ENCODE measurements around the gene LENG9.
"Not testable (repeated sequence)": the region's sequence is repeated elsewhere in the genome, so short reads cannot be mapped to it uniquely, and the experiment has no call there.

The LENG9 gene

DNA sequence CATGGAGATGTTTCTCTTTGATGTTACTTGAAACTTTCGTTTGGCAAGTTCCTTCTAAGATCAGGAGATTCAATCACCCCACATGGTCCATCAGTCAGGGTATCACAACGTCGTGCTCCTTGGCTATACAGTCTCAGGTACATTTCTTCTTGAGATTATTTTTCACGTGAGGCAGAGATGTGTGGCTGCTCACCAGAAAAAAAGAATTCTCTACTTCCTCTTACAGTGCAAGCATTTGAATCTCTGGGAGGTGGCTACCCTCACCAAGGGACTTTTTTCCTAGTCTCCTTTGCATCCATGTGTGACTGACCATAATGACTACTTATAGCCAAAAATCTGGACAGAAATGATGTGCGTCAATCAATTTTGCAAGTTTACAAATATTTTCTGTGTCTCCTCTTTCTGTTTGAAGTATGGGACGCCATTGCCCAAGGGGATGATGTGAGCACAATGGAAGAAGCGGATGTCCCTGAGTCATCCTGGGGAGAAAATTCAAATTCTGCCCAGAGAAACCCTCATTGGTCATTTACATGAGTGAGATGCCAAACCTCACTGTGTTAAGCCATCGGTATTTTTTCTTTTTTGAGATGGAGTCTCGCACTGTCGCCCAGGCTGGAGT, 30.5 kb upstream of the LENG9 start:
- FAIRE-seq (no peak), DNase-seq (ENCODE audit: insufficient read length, low spot score) (no peak)
- TF ChIP-seq TAF1 (IDR thresholded peaks at IDR 0.05; ENCODE audit: low read depth, low read length) (no peak), POLR2AphosphoS5 (IDR thresholded peaks at IDR 0.05; ENCODE audit: low read depth, low read length) (no peak), POU2F2 (IDR thresholded peaks at IDR 0.05; ENCODE audit: low read depth, low read length) (no peak), PAX5 (IDR thresholded peaks at IDR 0.05; ENCODE audit: insufficient read depth, low read length, severe bottlenecking) (no peak), SPI1 (IDR thresholded peaks at IDR 0.05; ENCODE audit: low read depth, low read length) (no peak), POLR2A (IDR thresholded peaks at IDR 0.05; ENCODE audit: low read depth, low read length) (no peak)

DNA sequence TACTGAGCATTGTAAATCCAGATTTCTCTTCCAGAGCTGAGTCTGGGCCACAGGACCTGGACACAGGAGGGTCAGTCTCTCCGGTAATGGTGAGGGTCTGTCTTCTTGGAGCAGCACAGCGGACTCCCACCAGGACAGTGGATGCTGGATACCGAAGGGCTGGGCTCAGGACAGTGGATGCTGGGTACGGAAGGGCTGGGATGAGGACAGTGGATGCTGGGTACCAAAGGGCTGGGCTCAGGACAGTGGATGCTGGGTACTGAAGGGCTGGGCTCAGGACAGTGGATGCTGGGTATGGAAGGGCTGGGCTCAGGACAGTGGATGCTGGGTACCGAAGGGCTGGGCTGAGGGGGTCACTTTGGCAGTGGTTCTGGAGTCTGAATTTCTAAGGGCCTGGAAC, 29.5 kb upstream of the LENG9 start:
- DNase-seq (ENCODE audit: insufficient read length, low spot score); FAIRE-seq: not testable (repeated sequence)

DNA sequence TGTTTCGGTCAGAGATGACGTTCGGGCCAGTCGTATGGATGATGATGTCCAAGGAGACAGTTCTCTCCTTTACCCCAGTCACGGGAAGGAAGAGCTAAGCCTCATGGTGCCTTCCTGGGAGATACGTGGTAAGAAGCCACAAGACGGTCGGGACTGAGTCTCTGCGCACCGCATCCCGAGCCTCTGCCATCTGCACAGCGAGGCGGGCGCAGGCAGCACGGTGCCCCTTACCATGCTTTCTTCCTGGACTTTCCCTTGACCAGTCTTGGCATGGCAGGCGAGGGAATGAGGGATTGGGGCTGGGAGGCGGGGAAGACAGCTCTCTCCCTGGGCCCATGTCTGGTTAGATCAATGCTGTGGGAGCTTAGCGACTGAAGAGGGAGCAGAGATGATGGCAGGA, 29.0 kb upstream of the LENG9 start:
- no peak for FAIRE-seq
- no peak for DNase-seq (ENCODE audit: insufficient read length, low spot score)
- TF ChIP-seq POLR2AphosphoS5 (IDR thresholded peaks at IDR 0.05; ENCODE audit: low read depth, low read length): no peak

DNA sequence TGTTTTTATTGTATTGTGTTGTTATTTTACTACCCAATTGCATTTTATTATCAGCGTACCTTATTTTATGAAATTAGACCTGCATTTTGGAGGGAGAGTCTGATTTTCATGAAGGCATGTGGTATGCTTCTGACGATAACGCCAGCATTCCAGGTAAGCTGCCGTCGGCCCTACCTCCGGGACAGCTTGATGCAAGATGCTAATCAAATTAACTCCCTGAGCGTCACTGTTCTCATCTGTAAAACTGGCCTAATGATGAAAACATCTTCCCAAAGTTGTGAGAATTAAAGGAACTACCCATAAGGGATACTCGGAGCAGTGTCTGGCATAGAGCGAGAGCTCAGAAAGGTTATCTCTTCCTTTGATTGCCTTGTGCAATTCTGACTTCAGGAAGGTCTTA, 26.2 kb upstream of the LENG9 start:
- FAIRE-seq (no peak), DNase-seq (ENCODE audit: insufficient read length, low spot score) (no peak)
- TF ChIP-seq TAF1 (IDR thresholded peaks at IDR 0.05; ENCODE audit: low read depth, low read length) (no peak), SPI1 (IDR thresholded peaks at IDR 0.05; ENCODE audit: low read depth, low read length) (no peak), PAX5 (IDR thresholded peaks at IDR 0.05; ENCODE audit: insufficient read depth, low read length, severe bottlenecking) (no peak), POLR2AphosphoS5 (IDR thresholded peaks at IDR 0.05; ENCODE audit: low read depth, low read length) (no peak), POU2F2 (IDR thresholded peaks at IDR 0.05; ENCODE audit: low read depth, low read length) (no peak), POLR2A (IDR thresholded peaks at IDR 0.05; ENCODE audit: low read depth, low read length) (no peak)

DNA sequence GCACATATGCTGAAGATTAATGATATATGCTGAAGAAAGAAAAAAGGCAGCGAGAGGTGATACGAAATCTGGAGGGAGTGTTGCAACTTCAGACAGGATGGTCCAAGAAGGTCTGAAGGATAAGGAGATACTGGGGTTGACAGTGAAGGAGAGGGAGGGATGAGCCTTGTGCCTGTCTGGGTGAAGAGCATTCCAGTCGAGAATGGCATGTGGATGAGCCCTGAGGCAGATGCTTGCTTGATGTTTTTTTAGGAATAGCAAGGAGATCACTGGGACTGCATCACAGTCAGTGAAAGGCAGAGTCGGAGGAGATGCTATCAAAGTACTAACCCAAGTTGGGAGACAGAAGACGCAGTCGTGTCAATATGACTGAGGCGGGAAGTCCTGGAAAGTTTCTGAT, 25.8 kb upstream of the LENG9 start:
- DNase-seq (ENCODE audit: insufficient read length, low spot score): no peak
- FAIRE-seq: no peak
- no peak for TF ChIP-seq POLR2A (IDR thresholded peaks at IDR 0.05; ENCODE audit: low read depth, low read length)
- TF ChIP-seq TAF1 (IDR thresholded peaks at IDR 0.05; ENCODE audit: low read depth, low read length): no peak
- no peak for TF ChIP-seq POLR2AphosphoS5 (IDR thresholded peaks at IDR 0.05; ENCODE audit: low read depth, low read length)
- TF ChIP-seq PAX5 (IDR thresholded peaks at IDR 0.05; ENCODE audit: insufficient read depth, low read length, severe bottlenecking): no peak
- no peak for TF ChIP-seq SPI1 (IDR thresholded peaks at IDR 0.05; ENCODE audit: low read depth, low read length)
- TF ChIP-seq POU2F2 (IDR thresholded peaks at IDR 0.05; ENCODE audit: low read depth, low read length): no peak

DNA sequence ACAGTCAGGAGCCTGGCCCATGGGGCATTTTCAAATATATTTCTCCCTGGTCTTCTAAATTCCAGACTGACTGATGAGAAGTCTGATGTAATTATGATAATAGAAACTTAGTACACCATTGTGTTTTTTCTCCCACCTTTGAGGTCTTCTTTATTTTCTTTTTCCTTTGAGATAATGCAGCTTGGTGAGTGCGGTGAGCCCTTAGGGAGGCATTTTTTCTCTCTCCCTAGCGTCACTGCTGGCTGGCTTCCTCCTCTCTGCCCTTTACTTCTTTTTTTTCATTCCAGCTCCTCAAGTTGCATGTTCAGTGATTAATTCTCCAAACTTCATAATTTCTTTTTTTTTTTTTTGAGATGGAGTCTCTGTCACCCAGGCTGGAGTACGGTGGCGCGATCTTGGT, 22.3 kb upstream of the LENG9 start:
- TF ChIP-seq POLR2AphosphoS5 (IDR thresholded peaks at IDR 0.05; ENCODE audit: low read depth, low read length): no peak
- TF ChIP-seq POLR2A (IDR thresholded peaks at IDR 0.05; ENCODE audit: low read depth, low read length): no peak
- no peak for TF ChIP-seq POU2F2 (IDR thresholded peaks at IDR 0.05; ENCODE audit: low read depth, low read length)
- no peak for TF ChIP-seq PAX5 (IDR thresholded peaks at IDR 0.05; ENCODE audit: insufficient read depth, low read length, severe bottlenecking)
- TF ChIP-seq SPI1 (IDR thresholded peaks at IDR 0.05; ENCODE audit: low read depth, low read length): no peak
- TF ChIP-seq TAF1 (IDR thresholded peaks at IDR 0.05; ENCODE audit: low read depth, low read length): no peak
- FAIRE-seq: no peak
- DNase-seq (ENCODE audit: insufficient read length, low spot score): no peak

DNA sequence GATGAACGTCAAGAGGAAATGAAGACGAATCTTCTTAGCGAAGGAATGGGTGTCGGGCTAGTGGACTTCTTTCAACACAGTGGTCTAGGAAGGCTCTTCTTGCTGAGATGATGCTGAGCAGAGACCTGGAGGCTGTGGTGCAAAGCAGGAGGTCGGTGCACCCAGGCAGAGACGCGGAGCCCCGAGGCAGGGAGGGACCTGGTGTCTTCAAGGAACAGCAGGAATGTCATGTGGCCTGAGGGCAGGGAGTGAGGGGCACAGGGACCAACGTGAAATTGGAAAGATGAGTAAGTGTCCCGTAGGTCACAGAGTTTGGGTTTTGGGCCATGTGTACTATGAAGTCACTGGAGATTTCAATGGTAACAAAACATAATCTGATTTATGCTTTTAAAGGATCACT, 20.9 kb upstream of the LENG9 start:
- TF ChIP-seq PAX5 (IDR thresholded peaks at IDR 0.05; ENCODE audit: insufficient read depth, low read length, severe bottlenecking): no peak
- no peak for TF ChIP-seq SPI1 (IDR thresholded peaks at IDR 0.05; ENCODE audit: low read depth, low read length)
- TF ChIP-seq POLR2AphosphoS5 (IDR thresholded peaks at IDR 0.05; ENCODE audit: low read depth, low read length): no peak
- TF ChIP-seq TAF1 (IDR thresholded peaks at IDR 0.05; ENCODE audit: low read depth, low read length): no peak
- no peak for TF ChIP-seq POLR2A (IDR thresholded peaks at IDR 0.05; ENCODE audit: low read depth, low read length)
- no peak for TF ChIP-seq POU2F2 (IDR thresholded peaks at IDR 0.05; ENCODE audit: low read depth, low read length)
- DNase-seq (ENCODE audit: insufficient read length, low spot score) (no peak), FAIRE-seq (no peak)

DNA sequence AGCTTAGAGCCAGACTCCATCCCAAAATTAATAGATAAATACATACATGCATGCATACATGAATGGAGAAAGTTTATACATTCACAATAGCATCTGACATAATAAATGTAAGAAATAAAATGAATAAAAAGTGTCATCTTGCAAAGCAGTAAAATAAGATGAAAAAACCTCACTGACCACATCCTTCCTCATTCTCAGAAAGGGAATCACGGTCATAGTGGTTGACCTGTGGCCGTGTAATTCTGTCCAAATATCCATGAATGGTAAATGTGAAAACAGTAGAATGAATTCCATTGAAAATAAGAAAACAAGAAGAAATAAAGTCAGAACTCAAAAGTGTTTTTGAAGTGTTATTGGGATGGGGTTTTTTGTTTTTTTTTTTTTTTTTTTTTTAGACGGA, 19.3 kb upstream of the LENG9 start:
- no peak for DNase-seq (ENCODE audit: insufficient read length, low spot score)
- FAIRE-seq: peak; percentile 9

DNA sequence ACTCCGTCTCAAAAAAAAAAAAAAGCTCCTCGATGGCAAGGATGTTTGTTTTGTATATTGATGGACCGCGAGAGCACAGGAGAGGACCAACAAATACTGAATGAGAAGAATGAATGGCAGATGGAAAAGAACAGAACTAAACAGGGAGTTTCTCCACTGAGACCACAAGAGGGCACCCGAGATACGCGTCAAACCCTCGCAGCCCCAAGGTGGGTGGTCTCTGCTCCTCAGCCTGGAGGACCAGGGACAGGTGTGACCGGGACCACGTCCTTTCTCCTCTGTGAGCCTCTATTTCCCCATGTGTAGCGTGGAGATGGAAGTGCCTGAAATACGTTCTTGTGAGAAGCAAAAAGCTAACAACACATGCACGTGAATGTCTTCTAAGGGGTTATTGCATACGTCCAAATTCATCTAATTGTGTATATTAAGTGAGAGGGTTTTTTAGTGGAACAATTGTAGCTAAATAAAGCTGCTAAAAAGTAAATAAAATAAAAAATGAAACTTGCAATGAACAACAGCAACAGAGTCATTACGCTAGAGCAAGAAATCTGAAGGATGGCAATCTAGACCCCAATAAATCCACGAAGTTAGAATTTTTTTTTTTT, 17.9 kb upstream of the LENG9 start:
- DNase-seq (ENCODE audit: insufficient read length, low spot score): no peak
- TF ChIP-seq POU2F2 (IDR thresholded peaks at IDR 0.05; ENCODE audit: low read depth, low read length) (no peak), TAF1 (IDR thresholded peaks at IDR 0.05; ENCODE audit: low read depth, low read length) (no peak), POLR2A (IDR thresholded peaks at IDR 0.05; ENCODE audit: low read depth, low read length) (no peak), SPI1 (IDR thresholded peaks at IDR 0.05; ENCODE audit: low read depth, low read length) (no peak), PAX5 (IDR thresholded peaks at IDR 0.05; ENCODE audit: insufficient read depth, low read length, severe bottlenecking) (no peak), POLR2AphosphoS5 (IDR thresholded peaks at IDR 0.05; ENCODE audit: low read depth, low read length) (no peak)
- peak; percentile 84 for FAIRE-seq

More for the DNA sequence above, 19.3 kb upstream of the LENG9 start:
- no peak for TF ChIP-seq TAF1 (IDR thresholded peaks at IDR 0.05; ENCODE audit: low read depth, low read length)
- TF ChIP-seq SPI1 (IDR thresholded peaks at IDR 0.05; ENCODE audit: low read depth, low read length): no peak
- TF ChIP-seq POLR2AphosphoS5 (IDR thresholded peaks at IDR 0.05; ENCODE audit: low read depth, low read length): no peak
- TF ChIP-seq POLR2A (IDR thresholded peaks at IDR 0.05; ENCODE audit: low read depth, low read length): no peak
- no peak for TF ChIP-seq POU2F2 (IDR thresholded peaks at IDR 0.05; ENCODE audit: low read depth, low read length)
- no peak for TF ChIP-seq PAX5 (IDR thresholded peaks at IDR 0.05; ENCODE audit: insufficient read depth, low read length, severe bottlenecking)

DNA sequence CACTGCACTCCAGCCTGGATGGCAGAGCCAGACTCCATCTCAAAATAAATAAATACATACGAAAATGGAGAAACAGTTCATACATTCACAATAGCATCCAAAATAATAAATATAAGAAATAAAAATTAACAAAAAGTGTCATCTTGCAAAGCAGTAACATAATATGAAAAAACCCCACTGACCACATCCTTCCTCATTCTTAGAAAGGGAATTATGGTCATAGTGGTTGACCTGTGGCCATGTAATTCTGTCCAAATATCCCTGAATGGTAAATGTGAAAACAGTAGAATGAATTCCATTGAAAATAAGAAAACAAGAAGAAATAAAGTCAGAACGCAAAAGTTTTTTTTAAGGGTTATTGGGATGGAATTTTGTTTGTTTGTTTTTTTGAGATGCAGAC, 16.5 kb upstream of the LENG9 start:
- FAIRE-seq: no peak
- TF ChIP-seq POLR2A (IDR thresholded peaks at IDR 0.05; ENCODE audit: low read depth, low read length): no peak
- no peak for TF ChIP-seq SPI1 (IDR thresholded peaks at IDR 0.05; ENCODE audit: low read depth, low read length)
- no peak for TF ChIP-seq POU2F2 (IDR thresholded peaks at IDR 0.05; ENCODE audit: low read depth, low read length)
- TF ChIP-seq POLR2AphosphoS5 (IDR thresholded peaks at IDR 0.05; ENCODE audit: low read depth, low read length): no peak
- TF ChIP-seq PAX5 (IDR thresholded peaks at IDR 0.05; ENCODE audit: insufficient read depth, low read length, severe bottlenecking): no peak
- TF ChIP-seq TAF1 (IDR thresholded peaks at IDR 0.05; ENCODE audit: low read depth, low read length): no peak
- DNase-seq (ENCODE audit: insufficient read length, low spot score): no peak
